HG03066 (cell line): ENCODE results near the gene SLIT3.

ENCODE experiments used
- ATAC-seq: cut with Tn5 transposase; IDR thresholded peaks from one replicate; pipeline ENCODE4 v1.9.1; 2021; ENCODE audit warnings: low read depth; ENCODE audit not compliant: unreplicated experiment

SLIT3 gene

GRCh38 chr5:168819004-168819621, 481.8 kb downstream of the SLIT3 start:
- ATAC-seq, result no peak

- ATAC-seq, result no peak
Measured at GRCh38 chr5:168818558-168818957, 482.4 kb downstream of the SLIT3 start.

- ATAC-seq, result no peak
Measured at GRCh38 chr5:168817591-168817990, 483.3 kb downstream of the SLIT3 start.

- ATAC-seq, result no peak
Measured at GRCh38 chr5:168816661-168817060, 484.3 kb downstream of the SLIT3 start.

GRCh38 chr5:168813184-168813968, 487.6 kb downstream of the SLIT3 start:
- ATAC-seq, result no peak

- no peak for ATAC-seq
Measured at GRCh38 chr5:168810641-168811040, 490.3 kb downstream of the SLIT3 start.

GRCh38 chr5:168809218-168809617, 491.7 kb downstream of the SLIT3 start:
- ATAC-seq, result no peak

GRCh38 chr5:168808051-168808616, 492.8 kb downstream of the SLIT3 start:
- ATAC-seq, result no peak

- ATAC-seq, result no peak
Measured at GRCh38 chr5:168807287-168807686, 493.7 kb downstream of the SLIT3 start.

- ATAC-seq, result no peak
Measured at GRCh38 chr5:168803541-168803940, 497.4 kb downstream of the SLIT3 start.

- no peak for ATAC-seq
Measured at GRCh38 chr5:168802337-168802736, 498.6 kb downstream of the SLIT3 start.

- ATAC-seq, result no peak
Measured at GRCh38 chr5:168801567-168801966, 499.4 kb downstream of the SLIT3 start.

- ATAC-seq, result no peak
Measured at GRCh38 chr5:168800701-168801100, 500.2 kb downstream of the SLIT3 start.

GRCh38 chr5:168798065-168799023, 502.6 kb downstream of the SLIT3 start:
- ATAC-seq, result no peak

- no peak for ATAC-seq
Measured at GRCh38 chr5:168796593-168797580, 504.1 kb downstream of the SLIT3 start.

GRCh38 chr5:168796000-168796399, 504.9 kb downstream of the SLIT3 start:
- ATAC-seq, result no peak

GRCh38 chr5:168793841-168794837, 506.8 kb downstream of the SLIT3 start:
- ATAC-seq, result no peak

- ATAC-seq, result no peak
Measured at GRCh38 chr5:168792678-168793077, 508.3 kb downstream of the SLIT3 start.
